ENCODE measurements around the gene PLEKHG3.

DNA sequence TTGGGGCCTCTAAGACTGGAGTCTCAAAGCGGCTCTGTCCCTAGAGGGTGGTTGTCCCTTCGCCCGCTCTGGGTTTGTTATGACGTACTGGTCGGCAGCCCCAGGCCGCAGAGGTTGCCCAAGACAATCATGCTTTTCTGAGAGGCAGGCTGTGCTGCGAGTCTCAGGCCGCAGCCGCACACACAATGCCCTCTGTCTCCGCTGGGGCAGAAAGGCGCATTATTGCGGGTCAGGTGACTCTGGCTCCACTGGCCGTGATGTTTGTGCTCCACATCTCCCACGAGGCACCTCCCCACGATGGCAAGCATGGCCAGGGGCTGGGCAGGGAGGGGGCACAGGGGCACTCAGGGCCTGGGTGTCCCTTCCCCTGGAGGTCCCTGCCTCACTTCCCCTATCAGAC lies 21.0 kb upstream of the PLEKHG3 start:
- TF ChIP-seq, protein P1, sequence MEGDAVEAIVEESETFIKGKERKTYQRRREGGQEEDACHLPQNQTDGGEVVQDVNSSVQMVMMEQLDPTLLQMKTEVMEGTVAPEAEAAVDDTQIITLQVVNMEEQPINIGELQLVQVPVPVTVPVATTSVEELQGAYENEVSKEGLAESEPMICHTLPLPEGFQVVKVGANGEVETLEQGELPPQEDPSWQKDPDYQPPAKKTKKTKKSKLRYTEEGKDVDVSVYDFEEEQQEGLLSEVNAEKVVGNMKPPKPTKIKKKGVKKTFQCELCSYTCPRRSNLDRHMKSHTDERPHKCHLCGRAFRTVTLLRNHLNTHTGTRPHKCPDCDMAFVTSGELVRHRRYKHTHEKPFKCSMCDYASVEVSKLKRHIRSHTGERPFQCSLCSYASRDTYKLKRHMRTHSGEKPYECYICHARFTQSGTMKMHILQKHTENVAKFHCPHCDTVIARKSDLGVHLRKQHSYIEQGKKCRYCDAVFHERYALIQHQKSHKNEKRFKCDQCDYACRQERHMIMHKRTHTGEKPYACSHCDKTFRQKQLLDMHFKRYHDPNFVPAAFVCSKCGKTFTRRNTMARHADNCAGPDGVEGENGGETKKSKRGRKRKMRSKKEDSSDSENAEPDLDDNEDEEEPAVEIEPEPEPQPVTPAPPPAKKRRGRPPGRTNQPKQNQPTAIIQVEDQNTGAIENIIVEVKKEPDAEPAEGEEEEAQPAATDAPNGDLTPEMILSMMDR (IDR thresholded peaks at IDR 0.05): no peak
- no peak for TF ChIP-seq POLR2A (IDR thresholded peaks at IDR 0.05)
